ENCODE measurements around the gene OBSCN.
A peak's percentile ranks its signal among the peaks of the same experiment; 100 is the strongest.
"Not testable (repeated sequence)": the region's sequence is repeated elsewhere in the genome, so short reads cannot be mapped to it uniquely, and the experiment has no call there.

The OBSCN gene

DNA sequence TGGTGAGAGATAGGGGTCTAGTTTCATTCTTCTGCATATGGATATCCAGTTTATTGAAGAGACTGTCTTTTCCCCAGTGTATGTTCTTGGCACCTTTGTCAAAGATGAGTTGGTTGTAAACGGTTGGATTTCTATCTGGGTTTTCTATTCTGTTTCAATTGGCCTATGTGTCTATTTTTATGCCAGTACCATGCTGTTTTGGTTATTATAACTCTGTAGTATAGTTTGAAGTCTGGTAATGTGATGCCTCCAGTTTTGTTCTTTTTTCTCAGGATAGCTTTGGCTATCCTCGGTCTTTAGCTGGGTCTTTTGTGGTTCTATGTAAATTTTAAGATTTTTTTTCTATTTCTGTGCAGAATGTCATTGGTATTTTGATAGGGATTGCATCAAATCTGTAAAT, 19.6 kb upstream of the OBSCN start:
- not testable (repeated sequence) for DNase-seq

DNA sequence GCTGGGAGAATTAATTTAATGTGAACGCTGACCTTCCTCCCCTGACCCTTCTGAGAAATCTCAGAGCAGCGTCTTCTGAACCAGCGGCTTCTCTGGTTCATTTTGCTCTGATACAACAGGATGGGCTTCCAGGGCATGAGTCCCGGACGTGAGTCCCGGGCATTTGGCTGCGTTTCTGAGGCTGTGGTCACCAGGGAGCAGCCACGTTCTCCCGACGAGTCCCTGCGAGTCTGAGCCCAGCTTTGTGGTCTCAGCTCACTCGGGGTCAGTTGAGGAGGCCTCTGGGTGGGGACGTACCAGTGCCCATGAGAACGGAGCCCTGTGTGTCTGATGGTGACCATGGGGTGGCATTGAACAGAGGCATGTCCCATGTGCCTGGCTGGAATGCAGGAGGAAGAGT, 17.7 kb upstream of the OBSCN start:
- DNase-seq: no peak

GRCh38 chr1:228190778-228191177, 17.1 kb upstream of the OBSCN start:
- DNase-seq: no peak

DNA sequence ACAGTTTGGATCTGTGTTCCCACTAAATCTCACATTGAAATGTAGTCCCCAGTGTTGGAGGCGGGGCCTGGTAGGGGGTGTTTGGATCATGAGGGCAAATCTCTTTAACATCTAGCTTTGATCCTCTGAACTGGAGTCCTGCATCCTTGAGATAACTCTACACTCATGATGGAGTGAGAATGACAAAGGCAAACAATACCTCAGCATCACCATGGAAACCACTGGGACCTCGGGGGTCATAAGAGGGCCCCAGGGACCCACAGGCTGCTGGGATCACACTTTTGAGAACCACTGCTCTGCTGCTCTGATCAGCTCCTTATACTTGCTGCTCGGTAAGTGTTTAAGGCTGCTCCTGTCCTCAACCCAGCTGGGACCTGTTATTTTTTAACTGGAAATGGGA, 13.4 kb upstream of the OBSCN start:
- no peak for DNase-seq

- no peak for DNase-seq
These were observed 12.7 kb upstream of the OBSCN start for GRCh38 chr1:228194921-228195812.

DNA sequence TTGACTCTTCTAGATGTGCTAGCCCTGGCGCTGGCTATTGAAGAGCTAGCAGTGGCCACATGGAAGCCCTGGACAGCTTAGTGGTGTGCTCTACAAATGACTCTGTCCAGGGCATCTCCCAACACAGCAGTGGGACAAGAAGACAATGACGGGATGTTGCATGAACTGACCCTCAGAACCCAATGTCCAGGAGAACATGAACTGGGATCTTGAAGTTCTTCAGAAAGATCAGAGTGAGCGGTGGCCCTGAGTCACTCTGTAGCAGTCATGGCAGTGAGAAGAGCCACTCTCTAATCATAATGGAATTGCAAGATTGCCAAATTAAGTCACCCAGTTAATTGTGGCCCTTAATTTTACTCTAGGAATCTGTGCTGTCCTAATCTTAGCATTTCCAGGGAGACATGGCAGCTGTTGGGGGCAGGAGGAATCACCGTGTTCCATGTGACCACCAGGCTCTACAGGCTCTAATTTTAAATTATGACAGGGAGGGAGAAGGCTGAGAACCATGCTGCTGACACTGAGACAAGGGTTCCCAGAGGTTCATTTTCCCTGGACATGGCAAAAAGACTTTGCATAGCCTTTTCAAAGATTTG, 10.2 kb upstream of the OBSCN start:
- DNase-seq: no peak

DNA sequence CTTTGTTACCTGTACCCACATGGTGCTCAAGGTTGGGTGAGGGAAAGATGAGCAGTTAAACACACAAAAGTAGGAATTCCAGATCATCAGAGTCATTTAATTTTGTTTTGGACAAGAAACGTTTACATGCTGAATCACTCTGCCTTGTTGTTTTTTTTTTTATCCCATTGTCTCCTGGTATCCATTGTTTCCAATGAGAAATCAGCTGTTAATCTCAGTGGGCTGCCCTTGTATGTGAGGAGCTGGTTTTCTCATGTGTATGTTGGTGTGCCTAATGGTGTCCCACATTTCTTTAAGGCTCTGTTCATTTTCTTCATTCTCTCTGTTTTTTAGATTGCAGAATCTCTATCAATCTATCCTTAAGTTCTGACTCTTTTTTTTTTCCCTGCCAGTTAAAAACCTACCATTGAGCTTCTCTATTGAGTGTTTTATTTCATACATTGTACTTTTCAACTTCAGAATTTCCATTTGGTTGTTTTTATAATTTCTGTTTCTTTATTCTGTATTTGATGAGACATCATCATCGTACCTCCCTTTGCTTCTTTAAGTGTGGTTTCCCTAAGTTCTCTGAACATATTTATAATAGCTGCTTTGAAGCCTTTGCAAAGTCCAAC, 8.8 kb upstream of the OBSCN start:
- DNase-seq: no peak

DNA sequence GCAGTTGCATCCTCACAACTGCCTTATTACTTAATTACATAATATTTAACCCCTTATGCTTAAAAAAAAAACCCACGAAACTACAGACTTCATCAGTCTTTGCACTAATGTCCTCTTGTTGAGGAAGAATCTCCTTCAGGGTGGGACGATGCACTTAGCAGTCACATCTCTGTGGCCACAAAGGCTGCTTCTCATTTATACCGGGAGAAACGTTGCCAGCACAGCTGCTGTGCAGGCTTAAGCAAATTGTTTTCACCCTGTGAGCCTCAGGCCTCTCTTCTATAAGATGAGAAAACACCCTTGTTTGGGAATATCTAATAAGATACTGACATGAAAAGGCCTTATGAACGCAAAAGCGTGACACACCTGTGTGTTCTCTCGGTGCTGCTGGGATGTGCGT, 2.9 kb upstream of the OBSCN start:
- no peak for DNase-seq

- no peak for DNase-seq
These were observed 2.1 kb upstream of the OBSCN start for GRCh38 chr1:228205526-228206436.

- no peak for DNase-seq
These were observed 1.1 kb upstream of the OBSCN start for GRCh38 chr1:228206582-228207351.

- no peak for DNase-seq
These were observed 448 bp upstream of the OBSCN start for GRCh38 chr1:228207381-228207810.

GRCh38 chr1:228208831-228209551, 1.1 kb downstream of the OBSCN start:
- DNase-seq: no peak

DNA sequence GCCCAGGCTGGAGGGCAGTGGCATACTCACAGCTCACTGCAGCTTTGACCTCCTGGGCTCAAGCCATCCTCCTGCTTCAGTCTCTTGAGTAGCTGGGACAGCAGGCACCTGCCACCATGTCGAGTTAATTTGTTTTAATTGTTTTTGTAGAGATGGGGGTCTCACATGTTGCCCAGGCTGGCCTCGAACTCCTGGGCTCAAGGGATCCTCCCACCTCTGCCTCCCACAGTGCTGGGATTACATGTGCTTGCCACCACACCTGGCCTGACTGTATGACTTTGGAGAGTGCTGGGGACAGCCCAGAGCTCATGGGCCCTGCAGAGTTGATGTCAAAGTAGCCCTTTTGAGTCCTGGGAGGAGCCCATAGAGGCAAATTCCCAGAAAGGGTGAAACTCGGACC, 1.8 kb downstream of the OBSCN start:
- DNase-seq: no peak

DNA sequence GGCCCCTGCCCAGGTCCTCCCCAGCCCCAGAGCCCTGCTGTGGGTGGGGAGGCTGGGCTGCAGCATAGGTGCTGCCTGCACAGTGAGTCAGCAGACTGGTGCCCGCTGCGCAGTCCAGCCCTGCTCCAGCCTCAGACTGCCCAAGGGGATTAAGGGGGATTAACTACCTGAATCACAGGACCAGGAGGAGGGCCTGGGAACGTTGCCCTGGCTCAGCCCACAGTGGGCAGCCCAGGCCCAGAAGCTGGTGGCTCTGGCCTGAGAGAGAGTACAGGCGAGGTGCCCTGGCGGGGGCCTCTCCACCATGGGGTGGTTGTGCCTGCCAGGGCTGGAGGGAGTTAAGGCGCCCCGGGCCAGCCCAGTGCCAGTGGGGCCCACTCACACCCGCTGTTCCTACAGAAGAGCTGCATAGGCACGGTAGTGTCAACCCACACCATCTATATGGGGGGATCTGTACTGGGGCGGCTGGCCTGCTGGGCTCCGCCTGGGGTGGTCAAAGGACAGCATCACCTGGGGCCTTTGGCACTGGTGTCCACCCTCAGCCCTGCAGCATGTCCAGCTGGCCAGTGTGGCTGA, 2.3 kb downstream of the OBSCN start:
- no peak for DNase-seq

DNA sequence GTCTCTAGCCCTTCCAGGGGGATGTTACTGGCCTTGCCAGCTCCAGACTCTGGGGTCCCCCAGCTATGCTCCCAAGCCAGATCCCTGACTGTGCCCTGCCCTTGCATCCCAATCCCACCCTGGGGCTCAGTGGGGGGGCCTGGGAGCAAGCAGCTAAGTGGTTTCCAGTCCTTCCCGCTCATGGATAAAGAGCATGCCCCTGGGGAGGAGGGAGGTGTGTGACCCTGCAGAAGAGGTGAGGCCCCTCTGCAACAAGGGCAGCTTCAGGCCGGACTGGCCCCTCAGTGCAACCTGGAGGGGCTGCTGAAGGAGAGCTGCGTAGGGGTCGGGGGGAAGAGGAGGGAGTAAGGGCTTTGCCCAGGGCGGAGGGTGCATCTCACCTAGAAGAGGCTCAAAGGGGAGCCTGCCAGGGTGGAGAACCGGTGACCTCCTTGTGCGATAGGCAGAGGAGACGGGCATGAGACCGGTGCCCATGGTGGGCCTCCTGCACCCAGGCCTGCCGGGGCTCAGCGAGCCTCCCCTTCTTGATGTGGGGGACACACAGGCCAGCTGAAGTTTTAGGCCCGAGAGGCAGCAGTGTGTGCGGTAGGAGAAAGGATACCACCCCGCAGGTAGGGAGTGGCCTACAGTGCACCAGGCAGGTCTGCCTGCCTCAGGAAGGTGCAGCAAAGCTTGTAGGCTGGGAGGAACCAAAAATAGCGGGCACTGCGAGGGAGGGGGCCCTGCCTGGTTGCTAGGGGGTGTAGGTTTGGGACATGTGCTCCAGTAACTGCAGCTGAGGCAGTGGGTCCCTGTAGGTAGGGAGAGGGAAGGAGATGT, 3.1 kb downstream of the OBSCN start:
- DNase-seq: no peak

DNA sequence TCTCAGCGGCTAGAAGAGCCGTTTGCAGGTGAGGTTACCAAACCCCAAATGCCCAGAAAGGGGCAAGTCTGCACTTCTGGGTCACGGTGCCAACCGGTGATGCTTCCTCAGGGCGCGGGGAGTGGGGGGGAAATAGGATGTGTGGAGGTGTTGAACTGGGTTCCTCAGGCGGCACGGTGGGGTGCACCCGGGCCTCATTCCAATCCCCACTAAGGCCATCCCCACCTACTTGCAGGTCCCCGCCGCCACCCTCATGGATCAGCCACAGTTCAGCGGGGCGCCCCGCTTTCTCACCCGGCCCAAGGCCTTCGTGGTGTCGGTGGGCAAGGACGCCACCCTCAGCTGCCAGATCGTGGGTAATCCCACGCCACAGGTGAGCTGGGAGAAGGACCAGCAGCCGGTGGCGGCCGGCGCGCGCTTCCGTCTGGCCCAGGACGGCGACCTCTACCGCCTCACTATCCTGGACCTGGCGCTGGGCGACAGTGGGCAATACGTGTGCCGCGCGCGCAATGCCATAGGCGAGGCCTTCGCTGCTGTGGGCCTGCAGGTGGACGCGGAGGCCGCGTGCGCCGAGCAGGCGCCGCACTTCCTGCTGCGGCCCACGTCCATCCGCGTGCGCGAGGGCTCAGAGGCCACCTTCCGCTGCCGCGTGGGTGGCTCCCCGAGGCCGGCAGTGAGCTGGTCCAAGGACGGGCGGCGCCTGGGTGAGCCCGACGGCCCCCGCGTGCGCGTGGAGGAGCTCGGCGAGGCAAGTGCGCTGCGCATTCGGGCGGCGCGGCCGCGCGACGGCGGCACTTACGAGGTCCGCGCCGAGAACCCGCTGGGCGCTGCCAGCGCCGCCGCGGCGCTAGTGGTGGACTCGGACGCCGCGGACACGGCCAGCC, 3.9 kb downstream of the OBSCN start:
- no peak for DNase-seq

DNA sequence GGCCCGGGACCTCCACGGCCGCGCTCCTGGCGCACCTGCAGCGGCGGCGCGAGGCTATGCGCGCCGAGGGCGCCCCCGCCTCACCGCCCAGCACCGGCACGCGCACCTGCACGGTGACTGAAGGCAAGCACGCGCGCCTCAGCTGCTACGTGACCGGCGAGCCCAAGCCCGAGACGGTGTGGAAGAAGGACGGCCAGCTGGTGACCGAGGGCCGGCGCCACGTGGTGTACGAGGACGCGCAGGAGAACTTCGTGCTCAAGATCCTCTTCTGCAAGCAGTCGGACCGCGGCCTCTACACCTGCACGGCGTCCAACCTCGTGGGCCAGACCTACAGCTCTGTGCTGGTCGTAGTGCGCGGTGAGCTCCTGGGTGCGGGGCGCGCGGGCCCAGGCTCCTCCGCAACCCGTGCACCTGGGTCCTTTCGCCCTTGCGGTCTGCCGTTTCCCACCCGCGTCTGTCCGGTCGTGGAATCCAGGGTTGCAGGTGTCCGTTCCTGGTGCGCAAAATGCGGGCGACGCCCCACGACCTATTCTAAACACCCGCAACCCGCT, 4.6 kb downstream of the OBSCN start:
- no peak for DNase-seq

DNA sequence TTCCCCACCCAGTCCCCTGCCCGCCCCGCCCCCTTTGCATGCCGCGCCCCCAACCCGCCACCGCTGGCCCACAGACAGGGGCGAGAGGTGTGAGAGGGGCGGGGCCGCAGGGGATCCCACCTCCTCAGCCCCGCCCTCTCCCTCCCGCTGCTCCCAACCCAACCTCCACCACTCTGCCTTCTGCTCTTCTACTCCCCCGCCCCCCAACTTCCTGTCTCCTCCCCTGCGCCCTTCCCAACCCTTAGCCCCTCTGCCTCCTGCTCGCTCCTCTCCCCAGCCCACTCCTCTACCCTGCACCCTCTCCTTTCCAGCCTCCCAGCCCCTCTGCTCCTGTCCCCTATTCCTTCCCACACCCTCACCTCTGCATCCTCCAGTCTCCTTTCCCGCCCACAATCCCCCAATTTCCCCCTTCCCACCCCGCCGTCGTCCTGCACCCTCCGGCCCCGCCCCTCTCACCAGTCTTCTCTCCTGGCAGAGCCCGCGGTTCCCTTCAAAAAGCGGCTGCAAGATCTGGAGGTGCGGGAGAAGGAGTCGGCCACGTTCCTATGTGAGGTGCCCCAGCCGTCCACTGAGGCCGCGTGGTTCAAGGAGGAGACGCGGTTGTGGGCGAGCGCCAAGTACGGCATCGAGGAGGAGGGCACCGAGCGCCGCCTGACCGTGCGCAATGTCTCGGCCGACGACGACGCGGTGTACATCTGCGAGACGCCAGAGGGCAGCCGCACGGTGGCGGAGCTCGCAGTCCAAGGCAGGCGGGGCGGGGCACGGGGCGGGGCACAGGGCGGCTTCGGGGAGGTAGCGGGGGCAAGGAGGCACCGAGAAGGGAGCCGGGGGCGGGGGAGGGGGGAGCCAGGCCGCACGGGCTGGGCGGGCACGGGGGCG, 5.4 kb downstream of the OBSCN start:
- DNase-seq: peak; percentile 84
